NCI-H2171 treated with DMSO at 0.1 percent for 48 hours (cell line): ENCODE results near the gene ETFA.
"Not testable (repeated sequence)": the region's sequence is repeated elsewhere in the genome, so short reads cannot be mapped to it uniquely, and the experiment has no call there.

Source experiments
- DNase-seq: peaks from one replicate; lab custom pipeline; 2025; lab: John Stamatoyannopoulos, UW

Gene ETFA

DNA sequence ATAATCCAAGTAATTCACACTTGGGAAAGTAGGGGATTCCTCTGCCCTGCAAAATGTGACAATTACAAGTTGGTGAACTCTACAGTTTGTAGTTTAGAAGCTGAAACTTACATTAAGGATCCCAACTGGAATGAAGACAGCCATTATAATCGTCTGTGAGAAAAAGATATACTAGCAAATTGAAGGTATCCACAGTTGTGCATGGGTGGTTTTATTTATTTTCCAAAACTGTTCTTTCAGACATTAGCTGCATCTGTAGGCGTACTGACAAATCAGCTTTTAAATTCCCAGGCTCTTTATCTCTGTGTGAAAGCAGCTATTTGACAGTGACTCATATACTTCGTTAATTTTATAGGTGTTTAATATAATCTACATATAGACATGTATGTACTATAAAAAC, 12.8 kb upstream of the ETFA start:
- DNase-seq: no peak

- no peak for DNase-seq
Measured at GRCh38 chr15:76321602-76322001, 10.3 kb upstream of the ETFA start.

- DNase-seq: peak; percentile 42
Measured at GRCh38 chr15:76321171-76321570, 9.9 kb upstream of the ETFA start.

- DNase-seq: no peak
Measured at GRCh38 chr15:76320012-76320411, 8.7 kb upstream of the ETFA start.

DNA sequence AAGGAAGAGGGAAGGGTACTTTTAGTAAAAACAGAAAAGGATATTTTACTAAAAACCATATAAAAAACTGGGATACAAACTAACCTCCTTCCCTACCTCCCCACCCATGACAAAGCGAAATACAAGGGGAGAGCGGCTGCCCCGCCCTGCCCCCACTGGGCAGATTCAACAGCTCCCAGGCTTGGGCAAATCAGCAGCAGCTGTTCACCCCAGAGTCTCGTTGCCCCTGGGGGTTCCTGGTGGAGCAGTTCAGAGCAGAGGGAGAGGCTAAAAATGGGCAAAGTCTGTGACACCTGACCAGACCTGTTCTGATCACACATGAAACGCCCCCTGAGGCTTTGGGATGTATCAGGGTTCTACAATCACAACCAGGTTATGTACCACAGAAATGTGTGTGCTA, 2.5 kb upstream of the ETFA start:
- peak; percentile 99 for DNase-seq

DNA sequence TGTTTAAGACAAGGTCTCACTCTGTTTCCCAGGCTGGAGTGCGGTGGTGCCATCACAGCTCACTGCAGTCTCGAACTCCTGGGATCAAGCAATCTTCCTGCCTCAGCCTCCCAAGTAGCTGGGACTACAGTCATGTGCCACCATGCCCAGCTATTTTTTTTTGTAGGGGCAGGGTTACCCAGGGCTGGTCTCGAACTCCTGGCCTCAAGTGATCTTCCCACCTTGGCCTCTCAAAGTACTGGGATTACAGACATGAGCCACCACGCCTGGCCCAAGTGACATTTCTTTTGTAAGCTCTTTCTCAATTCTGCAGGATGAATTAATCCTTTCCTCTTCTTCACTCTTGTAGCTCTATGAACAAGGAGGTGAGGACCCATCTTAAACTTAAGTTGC, 1.9 kb upstream of the ETFA start:
- DNase-seq: not testable (repeated sequence)

DNA sequence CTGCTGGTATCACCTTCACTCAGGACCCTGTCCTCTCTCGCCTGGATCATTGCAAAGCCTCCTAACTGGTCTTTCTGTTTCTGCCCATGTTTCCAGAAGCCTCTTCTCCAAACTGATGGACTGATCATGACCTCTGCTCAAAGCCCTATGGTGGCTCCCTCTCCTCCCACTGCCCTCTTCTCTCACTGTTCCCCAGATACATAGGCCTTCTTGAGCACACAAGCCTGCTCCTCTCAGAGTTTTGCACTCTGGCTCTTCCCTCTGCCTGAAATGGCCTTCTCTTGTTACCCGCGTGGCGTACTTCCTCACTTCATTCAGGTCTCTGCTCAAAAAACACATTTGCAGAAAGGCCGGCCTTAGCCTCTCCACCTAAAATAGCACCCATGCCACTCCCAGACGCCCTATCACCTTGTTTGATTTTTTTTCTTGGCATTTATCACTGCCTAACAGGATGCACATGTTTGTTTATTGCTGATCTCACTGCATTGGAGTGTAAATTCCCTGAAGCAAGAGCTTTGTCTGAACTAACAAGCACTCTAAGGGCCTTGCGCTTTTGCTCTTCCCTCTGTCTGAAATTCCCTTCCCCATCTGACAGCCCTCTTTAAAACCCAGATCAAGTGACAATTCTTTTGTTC, 1.4 kb upstream of the ETFA start:
- peak; percentile 64 for DNase-seq

DNA sequence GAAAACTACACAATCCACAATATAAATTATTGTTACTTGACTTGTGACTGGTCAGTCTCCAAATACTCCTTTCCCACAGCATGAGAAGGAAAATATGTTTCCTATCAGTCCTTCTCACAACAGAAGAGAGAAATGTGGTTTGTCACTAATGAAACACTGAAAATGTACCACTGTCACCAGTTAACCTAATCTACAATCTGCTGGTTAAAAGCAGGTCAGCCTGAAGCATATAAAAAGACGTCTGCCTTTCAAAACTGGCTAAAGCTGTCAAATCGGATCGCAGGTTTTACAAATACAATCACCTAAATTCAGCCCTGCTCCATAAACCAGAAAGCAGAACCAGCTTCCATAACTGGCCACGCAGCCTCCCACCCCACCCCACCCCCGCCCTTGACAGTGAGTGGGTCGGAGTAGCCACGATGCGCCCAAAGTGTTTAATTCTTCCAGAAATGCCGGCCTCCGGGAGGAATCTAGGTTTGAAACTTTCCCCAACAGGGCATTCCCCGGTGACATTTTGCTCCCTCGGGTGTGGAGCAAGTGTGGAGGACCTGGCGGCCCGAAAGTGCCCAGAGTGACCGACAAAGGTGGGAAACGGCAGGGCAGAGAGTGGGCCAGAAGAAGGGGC, 682 bp downstream of the ETFA start:
- no peak for DNase-seq

GRCh38 chr15:76309601-76310330, 1.5 kb downstream of the ETFA start:
- peak; percentile 78 for DNase-seq

DNA sequence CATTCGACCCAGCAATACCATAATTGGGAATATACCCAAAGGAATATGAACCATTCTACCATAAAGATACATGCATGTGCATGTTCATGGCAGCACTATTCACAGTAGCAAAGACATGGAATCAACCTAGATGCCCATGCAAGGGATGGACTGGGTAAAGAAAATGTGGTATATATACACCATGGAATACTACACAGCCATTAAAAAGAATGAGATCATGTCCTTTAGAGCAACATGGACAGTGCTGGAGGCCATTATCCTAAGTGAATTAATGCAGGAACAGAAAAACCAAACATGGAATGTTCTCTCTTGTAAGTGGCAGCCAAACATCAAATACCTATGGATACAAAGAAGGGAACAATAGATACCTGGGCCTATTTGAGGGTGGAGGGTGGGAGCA, 7.4 kb downstream of the ETFA start:
- no peak for DNase-seq

DNA sequence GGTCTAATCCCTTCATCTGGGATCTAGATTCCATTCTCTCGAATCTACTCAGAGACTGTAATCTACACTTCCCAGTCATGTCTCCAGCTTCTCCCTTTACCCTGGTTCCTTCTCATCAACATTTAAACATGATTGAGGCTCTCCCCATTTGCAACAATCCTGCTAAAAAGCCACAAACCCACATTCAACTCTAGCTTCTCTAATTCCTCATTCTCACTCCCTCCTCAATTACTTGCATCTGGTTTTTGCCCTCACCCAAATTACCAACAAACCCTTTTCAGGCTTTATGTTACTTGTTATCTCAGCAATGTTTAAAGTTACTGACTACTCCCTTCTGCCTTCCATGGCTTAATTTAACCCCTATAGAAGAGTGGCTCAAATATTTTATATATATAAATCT, 11.5 kb downstream of the ETFA start:
- DNase-seq: no peak

DNA sequence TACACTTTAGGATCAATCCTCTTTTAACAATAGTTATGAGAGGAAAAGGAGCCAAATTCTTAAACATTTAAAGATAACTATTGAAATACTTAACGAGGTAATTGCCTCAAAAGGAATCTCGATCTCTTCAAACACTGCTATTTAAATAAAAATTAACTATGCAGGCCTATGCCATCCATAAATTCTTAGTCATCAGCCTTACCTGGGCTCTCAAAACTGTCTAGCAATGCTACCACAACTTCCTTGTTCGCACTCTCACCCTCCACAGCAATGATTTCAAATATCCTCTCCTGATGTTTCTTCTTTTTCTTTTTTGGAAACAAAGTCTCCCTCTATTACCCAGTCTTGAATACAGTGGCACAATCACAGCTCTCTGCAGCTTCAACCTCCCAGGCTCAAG, 12.3 kb downstream of the ETFA start:
- DNase-seq: no peak

DNA sequence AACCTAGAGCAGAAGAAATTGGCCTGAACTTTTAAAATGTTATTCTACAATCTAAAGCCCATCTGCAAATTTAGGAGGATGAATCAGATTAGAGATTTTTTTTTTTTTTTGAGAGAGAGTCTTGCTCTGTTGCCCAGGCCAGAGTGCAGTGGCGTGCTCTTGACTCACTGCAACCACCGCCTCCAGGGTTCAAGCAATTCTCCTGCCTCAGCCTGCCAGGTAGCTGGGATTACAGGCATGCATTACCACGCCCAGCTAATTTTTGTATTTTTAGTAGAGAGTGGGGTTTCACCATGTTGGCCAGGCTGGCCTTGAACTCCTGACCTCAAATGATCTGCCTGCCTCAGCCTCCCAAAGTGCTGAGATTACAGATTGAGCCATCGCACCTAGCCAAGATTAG, 13.3 kb downstream of the ETFA start:
- not testable (repeated sequence) for DNase-seq

- DNase-seq: no peak
Measured at GRCh38 chr15:76296849-76297248, 14.4 kb downstream of the ETFA start.

DNA sequence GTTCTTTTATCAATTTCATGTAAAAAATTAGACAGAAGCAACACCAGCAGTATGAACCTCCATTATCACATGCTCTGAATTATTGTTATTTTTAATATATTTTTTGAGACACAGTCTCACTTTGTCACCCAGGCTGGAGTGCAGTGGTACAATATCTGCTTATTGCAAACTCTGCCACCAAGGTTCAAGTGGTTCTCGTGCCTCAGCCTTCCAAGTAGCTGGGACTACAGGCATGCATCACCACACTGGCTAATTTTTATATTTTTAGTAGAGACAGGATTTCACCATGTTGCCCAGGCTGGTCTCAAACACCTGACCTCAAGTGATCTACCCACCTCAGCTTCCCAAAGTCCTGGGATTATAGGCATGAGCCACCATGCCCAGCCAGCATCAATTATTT, 16.8 kb downstream of the ETFA start:
- DNase-seq: not testable (repeated sequence)

- no peak for DNase-seq
Measured at GRCh38 chr15:76293361-76293760, 17.9 kb downstream of the ETFA start.

DNA sequence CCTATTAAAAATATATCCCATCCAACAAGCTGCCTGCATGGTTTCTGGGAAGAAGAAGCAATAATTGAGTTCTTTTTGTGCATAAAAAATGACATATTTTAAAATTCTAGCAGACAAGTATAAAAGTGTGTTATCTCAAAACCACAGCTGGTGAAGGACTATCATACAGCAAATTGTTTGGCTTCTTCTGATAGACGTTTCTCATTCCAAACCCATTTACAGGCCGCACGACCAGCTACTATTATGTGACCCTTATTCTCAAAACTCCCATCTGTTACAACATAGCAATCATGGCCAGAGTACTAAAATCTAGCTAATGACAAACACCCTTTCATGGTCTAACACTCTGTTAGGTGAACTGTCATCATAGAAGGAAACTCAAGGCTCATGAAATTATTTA, 21.7 kb downstream of the ETFA start:
- DNase-seq: no peak

- no peak for DNase-seq
Measured at GRCh38 chr15:76286271-76286879, 24.9 kb downstream of the ETFA start.

DNA sequence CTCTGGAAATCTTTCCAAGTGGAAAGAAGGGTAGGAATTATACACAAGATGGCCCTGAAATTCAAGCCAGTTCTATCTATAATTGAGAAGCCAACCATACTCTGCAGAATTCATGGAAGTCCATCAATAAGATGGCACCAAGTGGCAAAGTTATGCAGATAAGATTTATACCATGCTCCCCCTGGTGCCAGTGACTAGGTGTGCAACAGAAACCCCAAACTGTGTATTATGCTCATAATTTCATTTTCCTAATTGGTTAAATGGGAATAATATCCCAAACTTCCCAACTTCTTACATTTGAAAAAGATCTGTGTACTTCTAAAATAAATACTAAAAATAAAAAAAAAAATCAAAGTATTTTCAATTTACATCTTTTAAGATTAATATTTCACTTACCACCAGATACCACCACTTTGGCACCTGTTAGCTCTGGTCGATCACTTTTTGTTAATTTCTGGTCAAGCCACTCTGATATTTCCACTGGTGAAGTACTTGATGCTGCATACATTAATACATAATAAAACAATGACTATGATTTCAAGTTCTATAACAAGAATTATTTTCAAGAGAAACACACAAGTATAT, 25.9 kb downstream of the ETFA start:
- DNase-seq: peak; percentile 38

DNA sequence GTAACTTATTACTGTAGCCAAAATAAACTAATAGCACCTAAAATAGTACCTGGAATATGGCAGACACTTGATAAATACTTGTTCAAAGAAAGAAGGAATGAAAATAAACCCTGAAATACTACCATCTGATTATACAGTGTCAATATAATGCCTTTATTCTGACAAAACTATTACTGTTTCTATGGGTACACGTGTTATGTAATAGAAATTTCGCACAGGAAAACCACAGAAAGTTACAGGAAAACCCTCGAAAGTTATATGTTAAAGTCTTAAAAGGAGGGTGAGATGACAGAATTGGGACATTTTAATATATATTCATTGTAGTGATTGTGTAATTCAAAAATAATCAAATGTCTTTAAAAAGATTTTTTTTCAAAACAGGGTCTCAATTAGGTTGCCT, 28.8 kb downstream of the ETFA start:
- DNase-seq: no peak

DNA sequence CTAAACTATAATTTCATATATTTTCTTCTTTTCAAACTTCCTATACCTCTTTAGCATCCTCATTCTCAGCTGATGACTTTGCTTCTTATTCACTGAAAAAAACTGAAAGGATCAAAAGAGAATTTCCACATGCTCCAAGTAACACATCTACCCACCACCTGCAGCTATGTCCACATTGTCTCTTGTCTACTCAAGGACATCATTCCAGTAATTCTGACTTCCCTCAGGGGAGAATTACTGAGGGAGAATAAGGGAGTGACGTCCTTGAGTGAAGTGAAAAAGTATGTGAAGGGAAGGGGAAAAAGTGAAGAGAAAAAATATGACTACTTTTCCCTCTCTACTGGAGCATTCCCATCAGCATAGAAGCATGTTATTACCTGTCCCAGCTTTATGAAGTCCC, 32.6 kb downstream of the ETFA start:
- no peak for DNase-seq

GRCh38 chr15:76274821-76275220, 36.4 kb downstream of the ETFA start:
- DNase-seq: no peak

GRCh38 chr15:76274226-76274625, 37.0 kb downstream of the ETFA start:
- DNase-seq: no peak
